Right atrium auricular region (tissue), 2 donors: ENCODE results near the gene PCDH9. TPM values are rescaled to one million over a fixed set of nuclear protein-coding genes. Genes with fewer than 3 reads are reported as not detected.
A peak's percentile ranks its signal among the peaks of the same experiment; 100 is the strongest.

ENCODE experiments used
- DNase-seq: peaks from one replicate; pipeline ENCODE4 v3.0.0-alpha.2; 2019; ENCODE audit warnings: low spot score
- H3K27ac ChIP-seq, 2 donors: fragments of 200-600 bp; sonication (generic); 1 replicate in 1 of 2; 2 replicates in 1 of 2; pipeline ENCODE4 v1.5.1; 2016 to 2019
- H3K27me3 ChIP-seq, 2 donors: fragments of 200-600 bp; sonication (generic); one replicate each; pipeline versions ENCODE4 v1.5.1 to v1.6.0; 2017 to 2019
- H3K36me3 ChIP-seq: fragments of 200-600 bp; sonication (generic); one replicate; pipeline ENCODE4 v1.5.1; 2016
- H3K4me1 ChIP-seq, 2 donors: fragments of 200-600 bp; sonication (generic); one replicate each; pipeline versions ENCODE4 v1.5.1 to v1.6.0; 2017 to 2019
- H3K4me3 ChIP-seq, 2 donors: fragments of 200-600 bp; sonication (generic); 1 replicate in 1 of 2; 2 replicates in 1 of 2; pipeline ENCODE4 v1.5.1; 2017 to 2019; ENCODE audit warnings: mild to moderate bottlenecking in 1 of 2, moderate library complexity in 1 of 2
- H3K9me3 ChIP-seq, 2 donors: fragments of 200-600 bp; sonication (generic); one replicate each; pipeline ENCODE4 v1.5.1; 2019
- total RNA-seq, 2 donors: library from RNA; depleted of rRNA; stranded (reverse); fragments of >200 nt; gene quantifications; one replicate each; pipeline ENCODE4 v1.1.0, GENCODE V29; 2016
- TF ChIP-seq, protein P1 (sequence below), 2 donors: fragments of 200-600 bp; sonication (generic); IDR thresholded peaks; one replicate each; pipeline ENCODE4 v1.5.1; 2019; ENCODE audit warnings: antibody characterized with exemption in 2 of 2

The PCDH9 gene
- total RNA-seq, 2 donors from 2014 or later = 19.4 to 28.7 TPM

DNA sequence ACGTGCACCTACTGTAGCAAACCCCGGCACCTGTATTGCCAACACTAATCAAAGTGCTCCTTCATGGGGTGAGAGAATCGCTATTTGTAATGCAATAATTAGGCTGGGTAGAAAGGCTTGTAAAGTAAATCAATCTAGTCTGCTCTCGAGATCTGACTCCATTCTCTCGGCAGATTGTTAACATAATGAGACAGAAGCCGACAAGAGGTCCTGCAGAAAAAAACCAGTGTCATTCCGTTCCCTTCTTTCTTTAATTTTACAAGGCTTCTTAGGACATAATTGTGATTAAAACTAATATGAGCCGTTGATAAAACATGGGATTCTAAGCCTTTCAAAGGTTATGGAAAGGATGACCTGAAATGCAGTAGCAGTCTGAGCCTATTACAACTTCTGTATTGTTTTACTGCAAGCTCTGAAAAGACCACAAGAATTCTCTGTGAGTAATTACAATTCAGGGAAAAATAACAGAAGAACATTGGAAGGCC lies 530.0 kb downstream of the PCDH9 start:
- Histone ChIP-seq H3K36me3 (no peaks in the 10 kb centered on the region), H3K9me3 (no peaks in the 10 kb centered on the region), H3K27me3 (no peaks in the 10 kb centered on the region), H3K27ac (no peak overlapping the region), H3K4me1 (no peaks in the 10 kb centered on the region), H3K4me3 (no peak overlapping the region)
- TF ChIP-seq, protein P1, sequence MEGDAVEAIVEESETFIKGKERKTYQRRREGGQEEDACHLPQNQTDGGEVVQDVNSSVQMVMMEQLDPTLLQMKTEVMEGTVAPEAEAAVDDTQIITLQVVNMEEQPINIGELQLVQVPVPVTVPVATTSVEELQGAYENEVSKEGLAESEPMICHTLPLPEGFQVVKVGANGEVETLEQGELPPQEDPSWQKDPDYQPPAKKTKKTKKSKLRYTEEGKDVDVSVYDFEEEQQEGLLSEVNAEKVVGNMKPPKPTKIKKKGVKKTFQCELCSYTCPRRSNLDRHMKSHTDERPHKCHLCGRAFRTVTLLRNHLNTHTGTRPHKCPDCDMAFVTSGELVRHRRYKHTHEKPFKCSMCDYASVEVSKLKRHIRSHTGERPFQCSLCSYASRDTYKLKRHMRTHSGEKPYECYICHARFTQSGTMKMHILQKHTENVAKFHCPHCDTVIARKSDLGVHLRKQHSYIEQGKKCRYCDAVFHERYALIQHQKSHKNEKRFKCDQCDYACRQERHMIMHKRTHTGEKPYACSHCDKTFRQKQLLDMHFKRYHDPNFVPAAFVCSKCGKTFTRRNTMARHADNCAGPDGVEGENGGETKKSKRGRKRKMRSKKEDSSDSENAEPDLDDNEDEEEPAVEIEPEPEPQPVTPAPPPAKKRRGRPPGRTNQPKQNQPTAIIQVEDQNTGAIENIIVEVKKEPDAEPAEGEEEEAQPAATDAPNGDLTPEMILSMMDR (IDR thresholded peaks at IDR 0.05) = no peak
- no peak for DNase-seq

DNA sequence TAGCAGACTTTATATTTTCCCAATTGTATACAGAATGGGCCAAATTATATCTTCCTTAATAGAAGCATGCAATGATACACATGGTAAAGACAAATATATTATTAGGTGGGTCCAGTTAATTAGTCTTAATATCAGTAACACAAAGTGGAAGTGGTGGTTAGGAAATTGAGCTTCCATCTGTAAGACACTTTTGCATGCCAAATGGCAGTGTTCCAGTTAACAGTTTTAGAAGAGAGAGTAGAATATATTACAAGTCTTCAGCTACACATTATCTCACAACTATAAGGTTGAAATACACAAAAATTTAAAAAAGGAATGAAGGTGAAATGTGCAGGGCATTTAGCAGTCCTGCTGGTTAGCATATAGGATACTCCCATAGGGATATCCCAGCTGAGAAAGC lies 536.5 kb downstream of the PCDH9 start:
- DNase-seq = no peak
- TF ChIP-seq, protein P1 (IDR thresholded peaks at IDR 0.05) = no peak
- H3K9me3 ChIP-seq = no peaks in the 10 kb centered on the region
- no peaks in the 10 kb centered on the region for H3K4me1 ChIP-seq
- no peak overlapping the region for H3K27ac ChIP-seq
- no peaks in the 10 kb centered on the region for H3K27me3 ChIP-seq
- H3K36me3 ChIP-seq = no peaks in the 10 kb centered on the region
- no peak overlapping the region for H3K4me3 ChIP-seq

- H3K4me3 ChIP-seq = no peak overlapping the region
- no peaks in the 10 kb centered on the region for H3K9me3 ChIP-seq
- H3K4me1 ChIP-seq = no peaks in the 10 kb centered on the region
- no peaks in the 10 kb centered on the region for H3K36me3 ChIP-seq
- no peak overlapping the region for H3K27ac ChIP-seq
- no peak for DNase-seq
- no peaks in the 10 kb centered on the region for H3K27me3 ChIP-seq
- TF ChIP-seq, protein P1 (IDR thresholded peaks at IDR 0.05) = no peak
Measured at GRCh38 chr13:66691149-66691548, 539.0 kb downstream of the PCDH9 start.

DNA sequence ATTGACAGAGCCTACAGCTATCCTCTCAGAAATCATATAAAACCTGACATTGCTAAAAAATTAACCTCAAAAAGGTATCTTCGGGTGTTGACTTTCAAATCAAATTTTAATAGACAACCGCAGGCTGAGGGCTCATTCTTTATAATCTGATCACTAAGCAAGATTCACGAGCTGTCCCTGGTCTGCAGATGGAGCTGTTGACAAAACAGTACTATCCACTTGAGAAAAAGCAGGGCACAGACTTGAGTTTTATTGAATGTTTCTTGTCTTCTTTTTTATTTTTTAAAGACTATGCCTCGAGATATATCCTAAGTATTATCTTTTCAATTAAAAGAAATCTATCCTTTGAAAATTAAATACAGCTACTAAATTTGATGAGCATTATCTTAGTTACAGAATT lies 540.5 kb downstream of the PCDH9 start:
- Histone ChIP-seq H3K4me1 (no peaks in the 10 kb centered on the region), H3K9me3 (no peaks in the 10 kb centered on the region)

GRCh38 chr13:66689037-66689619 lies 541.0 kb downstream of the PCDH9 start:
- H3K36me3 ChIP-seq = no peaks in the 10 kb centered on the region
- TF ChIP-seq, protein P1 (IDR thresholded peaks at IDR 0.05) = no peak
- H3K9me3 ChIP-seq = no peaks in the 10 kb centered on the region
- no peaks in the 10 kb centered on the region for H3K4me1 ChIP-seq
- no peaks in the 10 kb centered on the region for H3K27me3 ChIP-seq
- DNase-seq = no peak
- no peak overlapping the region for H3K4me3 ChIP-seq
- H3K27ac ChIP-seq = no peak overlapping the region

More for the DNA sequence above, 540.5 kb downstream of the PCDH9 start:
- no peak for DNase-seq
- Histone ChIP-seq H3K27me3 (no peaks in the 10 kb centered on the region), H3K27ac (no peak overlapping the region), H3K4me3 (no peak overlapping the region), H3K36me3 (no peaks in the 10 kb centered on the region)
- TF ChIP-seq, protein P1 (IDR thresholded peaks at IDR 0.05) = peak in 1 of 2 donors; percentile 49

DNA sequence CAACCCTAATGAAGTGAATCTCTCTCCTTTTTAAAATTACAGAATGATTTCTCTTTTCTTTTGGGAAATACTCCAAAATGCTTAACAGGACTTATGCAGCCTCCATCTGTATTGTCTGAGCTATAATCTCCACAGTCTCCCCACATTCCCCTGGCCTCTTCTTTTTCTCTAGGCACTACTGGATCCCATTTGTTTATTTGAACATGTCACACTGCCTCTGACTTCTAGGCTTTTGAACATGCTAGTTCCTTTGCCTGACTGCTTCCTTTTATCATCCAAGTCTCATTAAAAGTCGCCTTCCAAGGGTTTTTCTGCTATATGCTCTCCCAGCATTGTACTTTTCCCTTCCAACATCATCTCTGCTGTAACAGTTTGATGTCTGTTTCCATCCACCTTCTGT lies 548.7 kb downstream of the PCDH9 start:
- TF ChIP-seq, protein P1 (IDR thresholded peaks at IDR 0.05) = no peak
- H3K27ac ChIP-seq = no peak overlapping the region
- no peaks in the 10 kb centered on the region for H3K27me3 ChIP-seq
- no peaks in the 10 kb centered on the region for H3K4me1 ChIP-seq
- H3K4me3 ChIP-seq = no peak overlapping the region
- no peak for DNase-seq
- no peaks in the 10 kb centered on the region for H3K36me3 ChIP-seq
- H3K9me3 ChIP-seq = no peaks in the 10 kb centered on the region
